ENCODE data around the gene ARHGEF1.

Gene ARHGEF1

GRCh38 chr19:41905273-41906002 lies 22.5 kb downstream of the ARHGEF1 start:
- Histone ChIP-seq H3K4me3 (ENCODE audit: low read length) (no peak overlapping the region), H3K27ac (ENCODE audit: low read length) (no peak overlapping the region), H3K36me3 (ENCODE audit: control insufficient read depth, insufficient read depth, low read length) (peaks cover 27% of the 10 kb centered on the region), H3K4me1 (ENCODE audit: control insufficient read depth, insufficient read depth, low read length) (no peaks in the 10 kb centered on the region), H3K27me3 (ENCODE audit: control insufficient read depth, insufficient read depth, low read length) (peaks cover 4% of the 10 kb centered on the region; the same call in 1 of the 2 replicates), H3K9me3 (ENCODE audit: control insufficient read depth, insufficient read depth, low read length) (no peaks in the 10 kb centered on the region)
- DNase-seq (ENCODE audit: low read depth, low spot score): no peak
- no CpG with 5 or more reads among the region's 24 CpGs for WGBS (ENCODE audit: insufficient coverage, insufficient read length)

- WGBS (ENCODE audit: insufficient coverage, insufficient read length): no CpG with 5 or more reads among the region's 9 CpGs
- no peak overlapping the region for H3K27ac ChIP-seq (ENCODE audit: low read length)
These were observed 23.3 kb downstream of the ARHGEF1 start for GRCh38 chr19:41906271-41906670.

GRCh38 chr19:41906916-41907680 lies 24.1 kb downstream of the ARHGEF1 start:
- Histone ChIP-seq H3K27ac (ENCODE audit: low read length) (no peak overlapping the region), H3K9me3 (ENCODE audit: control insufficient read depth, insufficient read depth, low read length) (no peaks in the 10 kb centered on the region), H3K27me3 (ENCODE audit: control insufficient read depth, insufficient read depth, low read length) (peaks cover 20% of the 10 kb centered on the region), H3K4me3 (ENCODE audit: low read length) (no peak overlapping the region), H3K36me3 (ENCODE audit: control insufficient read depth, insufficient read depth, low read length) (peaks cover 23% of the 10 kb centered on the region), H3K4me1 (ENCODE audit: control insufficient read depth, insufficient read depth, low read length) (no peaks in the 10 kb centered on the region)
- no peak for DNase-seq (ENCODE audit: low read depth, low spot score)
- WGBS (ENCODE audit: insufficient coverage, insufficient read length): no CpG with 5 or more reads among the region's 21 CpGs

More at GRCh38 chr19:41906271-41906670, 23.3 kb downstream of the ARHGEF1 start:
- no peak for DNase-seq (ENCODE audit: low read depth, low spot score)
- Histone ChIP-seq H3K36me3 (ENCODE audit: control insufficient read depth, insufficient read depth, low read length) (peaks cover 27% of the 10 kb centered on the region), H3K27me3 (ENCODE audit: control insufficient read depth, insufficient read depth, low read length) (peaks cover 12% of the 10 kb centered on the region), H3K4me3 (ENCODE audit: low read length) (no peak overlapping the region), H3K4me1 (ENCODE audit: control insufficient read depth, insufficient read depth, low read length) (no peaks in the 10 kb centered on the region), H3K9me3 (ENCODE audit: control insufficient read depth, insufficient read depth, low read length) (no peaks in the 10 kb centered on the region)

GRCh38 chr19:41907994-41908615 lies 25.1 kb downstream of the ARHGEF1 start:
- DNase-seq (ENCODE audit: low read depth, low spot score): no peak
- Histone ChIP-seq H3K36me3 (ENCODE audit: control insufficient read depth, insufficient read depth, low read length) (peaks cover 17% of the 10 kb centered on the region), H3K9me3 (ENCODE audit: control insufficient read depth, insufficient read depth, low read length) (no peaks in the 10 kb centered on the region), H3K27ac (ENCODE audit: low read length) (no peak overlapping the region), H3K27me3 (ENCODE audit: control insufficient read depth, insufficient read depth, low read length) (peaks cover 29% of the 10 kb centered on the region), H3K4me3 (ENCODE audit: low read length) (no peak overlapping the region), H3K4me1 (ENCODE audit: control insufficient read depth, insufficient read depth, low read length) (no peaks in the 10 kb centered on the region; the same call in 1 of the 2 replicates)
- WGBS (ENCODE audit: insufficient coverage, insufficient read length): no CpG with 5 or more reads among the region's 25 CpGs

- Histone ChIP-seq H3K27ac (ENCODE audit: low read length) (no peak overlapping the region), H3K9me3 (ENCODE audit: control insufficient read depth, insufficient read depth, low read length) (no peaks in the 10 kb centered on the region), H3K4me3 (ENCODE audit: low read length) (no peak overlapping the region), H3K27me3 (ENCODE audit: control insufficient read depth, insufficient read depth, low read length) (peaks cover 36% of the 10 kb centered on the region), H3K4me1 (ENCODE audit: control insufficient read depth, insufficient read depth, low read length) (no peaks in the 10 kb centered on the region; the same call in 1 of the 2 replicates), H3K36me3 (ENCODE audit: control insufficient read depth, insufficient read depth, low read length) (peaks cover 9% of the 10 kb centered on the region)
- no CpG with 5 or more reads among the region's 11 CpGs for WGBS (ENCODE audit: insufficient coverage, insufficient read length)
- DNase-seq (ENCODE audit: low read depth, low spot score): no peak
These were observed 25.9 kb downstream of the ARHGEF1 start for GRCh38 chr19:41908724-41909464.

GRCh38 chr19:41909706-41910105 lies 26.7 kb downstream of the ARHGEF1 start:
- Histone ChIP-seq H3K27ac (ENCODE audit: low read length) (no peak overlapping the region), H3K9me3 (ENCODE audit: control insufficient read depth, insufficient read depth, low read length) (no peaks in the 10 kb centered on the region), H3K36me3 (ENCODE audit: control insufficient read depth, insufficient read depth, low read length) (0 out of 2 replicates have a peak, but pooled peaks cover 5% of the 10 kb centered on the region), H3K4me1 (ENCODE audit: control insufficient read depth, insufficient read depth, low read length) (no peaks in the 10 kb centered on the region; the same call in 1 of the 2 replicates), H3K27me3 (ENCODE audit: control insufficient read depth, insufficient read depth, low read length) (peaks cover 44% of the 10 kb centered on the region), H3K4me3 (ENCODE audit: low read length) (no peak overlapping the region)
- DNase-seq (ENCODE audit: low read depth, low spot score): no peak
- WGBS (ENCODE audit: insufficient coverage, insufficient read length): no CpG with 5 or more reads among the region's 13 CpGs

- DNase-seq (ENCODE audit: low read depth, low spot score): no peak
- Histone ChIP-seq H3K27ac (ENCODE audit: low read length) (no peak overlapping the region), H3K36me3 (ENCODE audit: control insufficient read depth, insufficient read depth, low read length) (0 out of 2 replicates have a peak, but pooled peaks cover under 1% of the 10 kb centered on the region), H3K4me1 (ENCODE audit: control insufficient read depth, insufficient read depth, low read length) (peaks cover 3% of the 10 kb centered on the region; the same call in 1 of the 2 replicates), H3K4me3 (ENCODE audit: low read length) (no peak overlapping the region), H3K27me3 (ENCODE audit: control insufficient read depth, insufficient read depth, low read length) (peaks cover 50% of the 10 kb centered on the region), H3K9me3 (ENCODE audit: control insufficient read depth, insufficient read depth, low read length) (no peaks in the 10 kb centered on the region)
- WGBS (ENCODE audit: insufficient coverage, insufficient read length): no CpG with 5 or more reads among the region's 12 CpGs
These were observed 27.4 kb downstream of the ARHGEF1 start for GRCh38 chr19:41910240-41910991.

GRCh38 chr19:41910992-41911888 lies 28.3 kb downstream of the ARHGEF1 start:
- no peak for DNase-seq (ENCODE audit: low read depth, low spot score)
- no peak overlapping the region for H3K4me3 ChIP-seq (ENCODE audit: low read length)
- no peaks in the 10 kb centered on the region for H3K36me3 ChIP-seq (ENCODE audit: control insufficient read depth, insufficient read depth, low read length)
- peaks cover 57% of the 10 kb centered on the region for H3K27me3 ChIP-seq (ENCODE audit: control insufficient read depth, insufficient read depth, low read length)
- H3K27ac ChIP-seq (ENCODE audit: low read length): no peak overlapping the region
- H3K9me3 ChIP-seq (ENCODE audit: control insufficient read depth, insufficient read depth, low read length): no peaks in the 10 kb centered on the region
- no CpG with 5 or more reads among the region's 13 CpGs for WGBS (ENCODE audit: insufficient coverage, insufficient read length)
- H3K4me1 ChIP-seq (ENCODE audit: control insufficient read depth, insufficient read depth, low read length): peaks cover 3% of the 10 kb centered on the region; the same call in 1 of the 2 replicates
